Karpas-422 (cell line): Measurements from ENCODE around the gene FILIP1L. TPM values are rescaled to one million over a fixed set of nuclear protein-coding genes. Genes with fewer than 3 reads are reported as not detected.

ENCODE experiments used
- DNase-seq: peaks from one replicate; pipeline ENCODE4 v3.0.0-alpha.2; 2015
- H2AFZ ChIP-seq: fragments of 200-600 bp; sonication (generic); 2 replicates; pipeline ENCODE4 v1.6.1; 2014; ENCODE audit warnings: antibody characterized with exemption, low read length, mixed read lengths
- H3K27ac ChIP-seq: fragments of 200-600 bp; sonication (generic); 2 replicates; pipeline ENCODE4 v1.5.1; 2014; ENCODE audit warnings: mild to moderate bottlenecking, low read length, moderate library complexity
- H3K27me3 ChIP-seq: fragments of 200-600 bp; sonication (generic); 2 replicates; pipeline ENCODE4 v1.6.1; 2014; ENCODE audit warnings: low read length, mixed read lengths
- H3K36me3 ChIP-seq: fragments of 200-600 bp; sonication (generic); 2 replicates; pipeline ENCODE4 v1.6.1; 2014; ENCODE audit warnings: low read length, mixed read lengths; ENCODE audit not compliant: insufficient read depth
- H3K4me1 ChIP-seq: fragments of 200-600 bp; sonication (generic); 2 replicates; pipeline ENCODE4 v1.6.1; 2014; ENCODE audit warnings: mild to moderate bottlenecking, low read length, mixed read lengths
- H3K4me2 ChIP-seq: fragments of 200-600 bp; sonication (generic); 2 replicates; pipeline ENCODE4 v1.6.1; 2014; ENCODE audit warnings: low read length, low read depth, mild to moderate bottlenecking; ENCODE audit not compliant: poor library complexity, severe bottlenecking
- H3K4me3 ChIP-seq: fragments of 200-600 bp; sonication (generic); 2 replicates; pipeline ENCODE4 v1.5.1; 2014; ENCODE audit warnings: mild to moderate bottlenecking, antibody characterized with exemption, low read length, mixed read lengths
- H3K79me2 ChIP-seq: fragments of 200-600 bp; sonication (generic); 2 replicates; pipeline ENCODE4 v1.6.1; 2014; ENCODE audit warnings: mild to moderate bottlenecking, low read length, mixed read lengths
- H3K9ac ChIP-seq: fragments of 200-600 bp; sonication (generic); 2 replicates; pipeline ENCODE4 v1.6.0; 2014; ENCODE audit warnings: low read length
- H3K9me2 ChIP-seq: fragments of 200-600 bp; sonication (generic), shearing (Covaris generic); replicated peaks from 2 replicates; pipeline ENCODE4 v1.6.0; 2014; ENCODE audit warnings: mild to moderate bottlenecking, low read length, moderate library complexity; ENCODE audit not compliant: insufficient read depth
- H3K9me3 ChIP-seq: fragments of 300-700, 200-600 bp; sonication (generic); 2 replicates; pipeline ENCODE4 v1.6.1; 2014; ENCODE audit warnings: low read length, mixed read lengths
- H4K20me1 ChIP-seq: fragments of 200-600 bp; sonication (generic); 2 replicates; pipeline ENCODE4 v1.6.1; 2014; ENCODE audit warnings: mild to moderate bottlenecking, antibody characterized with exemption, low read length, low read depth; ENCODE audit not compliant: insufficient read depth
- total RNA-seq: library from RNA; depleted of rRNA; stranded (reverse); fragments of >200 nt; shearing (Covaris generic); gene quantifications from 2 replicates; pipeline ENCODE4 v1.2.3, GENCODE V29; 2014; ENCODE audit warnings: low replicate concordance

The FILIP1L gene
- total RNA-seq, 1 experiment from 2014 or later: 0.37 TPM

GRCh38 chr3:100002599-100003350, 111.5 kb downstream of the FILIP1L start:
- Histone ChIP-seq H3K36me3 (no peaks in the 10 kb centered on the region), H2AFZ (no peak overlapping the region), H3K27ac (no peak overlapping the region), H3K9me2 (no peaks in the 10 kb centered on the region), H3K9me3 (no peaks in the 10 kb centered on the region), H3K4me3 (no peak overlapping the region), H3K4me2 (no peak overlapping the region), H3K79me2 (no peaks in the 10 kb centered on the region), H3K4me1 (no peaks in the 10 kb centered on the region), H3K9ac (no peak overlapping the region), H4K20me1 (0 out of 2 replicates have a peak, but pooled peaks cover 4% of the 10 kb centered on the region), H3K27me3 (no peaks in the 10 kb centered on the region)
- DNase-seq: no peak

GRCh38 chr3:100001526-100002270, 112.6 kb downstream of the FILIP1L start:
- Histone ChIP-seq H3K36me3 (no peaks in the 10 kb centered on the region), H3K27ac (no peak overlapping the region), H3K4me1 (no peaks in the 10 kb centered on the region), H3K79me2 (no peaks in the 10 kb centered on the region), H3K27me3 (no peaks in the 10 kb centered on the region), H2AFZ (no peak overlapping the region), H3K9me3 (no peaks in the 10 kb centered on the region), H3K9ac (no peak overlapping the region), H3K4me3 (no peak overlapping the region), H3K9me2 (no peaks in the 10 kb centered on the region), H4K20me1 (0 out of 2 replicates have a peak, but pooled peaks cover 4% of the 10 kb centered on the region), H3K4me2 (no peak overlapping the region)
- no peak for DNase-seq

DNA sequence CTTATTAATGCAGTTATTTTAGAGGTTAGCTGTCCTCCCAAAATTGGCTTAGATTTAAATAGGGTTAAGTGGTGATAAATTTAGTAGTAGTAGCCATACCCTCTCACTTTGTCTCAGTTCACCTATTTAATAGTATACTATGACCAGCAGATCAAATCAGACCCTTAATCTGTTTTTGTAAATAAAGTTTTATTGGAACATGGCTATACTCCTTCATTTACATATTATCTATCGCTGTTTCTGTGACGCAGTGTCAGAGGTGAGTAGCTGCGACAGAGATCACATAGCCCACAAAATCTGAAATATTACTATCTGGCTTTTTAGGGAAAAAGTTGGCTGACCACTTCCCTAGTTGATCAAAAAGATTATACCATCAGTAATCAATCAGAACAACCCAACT, 113.2 kb downstream of the FILIP1L start:
- Histone ChIP-seq H3K4me2 (no peak overlapping the region), H3K27ac (no peak overlapping the region), H4K20me1 (0 out of 2 replicates have a peak, but pooled peaks cover 4% of the 10 kb centered on the region), H3K4me1 (no peaks in the 10 kb centered on the region), H3K4me3 (no peak overlapping the region), H3K9me3 (no peaks in the 10 kb centered on the region), H2AFZ (no peak overlapping the region), H3K36me3 (no peaks in the 10 kb centered on the region), H3K9me2 (no peaks in the 10 kb centered on the region), H3K27me3 (no peaks in the 10 kb centered on the region), H3K9ac (no peak overlapping the region), H3K79me2 (no peaks in the 10 kb centered on the region)
- DNase-seq: no peak

GRCh38 chr3:99999536-99999935, 114.8 kb downstream of the FILIP1L start:
- Histone ChIP-seq H3K9ac (no peak overlapping the region), H3K79me2 (no peaks in the 10 kb centered on the region), H4K20me1 (0 out of 2 replicates have a peak, but pooled peaks cover 4% of the 10 kb centered on the region), H3K4me2 (no peak overlapping the region), H2AFZ (no peak overlapping the region), H3K27me3 (no peaks in the 10 kb centered on the region), H3K36me3 (no peaks in the 10 kb centered on the region), H3K9me3 (no peaks in the 10 kb centered on the region), H3K4me1 (no peaks in the 10 kb centered on the region), H3K9me2 (no peaks in the 10 kb centered on the region), H3K27ac (no peak overlapping the region), H3K4me3 (no peak overlapping the region)
- no peak for DNase-seq

DNA sequence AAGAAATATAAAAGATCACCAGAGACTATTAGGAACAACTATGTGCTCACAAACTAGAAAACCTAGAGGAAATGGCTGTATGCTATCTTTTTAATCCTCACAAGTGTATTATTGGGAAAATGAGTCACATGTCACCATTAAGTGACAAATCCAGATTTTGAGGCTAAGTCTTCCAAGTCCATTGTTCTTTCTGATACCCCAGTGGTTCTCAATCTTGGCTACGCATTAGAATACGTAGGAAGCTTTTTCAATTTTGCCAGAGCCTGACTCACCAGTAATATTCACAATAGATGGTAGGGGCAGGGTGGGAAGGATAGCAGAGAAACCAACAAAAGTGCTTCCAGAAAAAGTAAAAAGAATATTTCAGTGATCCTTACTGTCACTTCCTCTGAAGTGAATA, 117.0 kb downstream of the FILIP1L start:
- no peak overlapping the region for H3K4me3 ChIP-seq
- no peak for DNase-seq

GRCh38 chr3:99990179-99990578, 124.1 kb downstream of the FILIP1L start:
- H3K79me2 ChIP-seq: no peaks in the 10 kb centered on the region
- no peaks in the 10 kb centered on the region for H3K36me3 ChIP-seq
- H4K20me1 ChIP-seq: no peaks in the 10 kb centered on the region
- no peaks in the 10 kb centered on the region; the same call in 1 of the 2 replicates for H3K4me1 ChIP-seq
- no peak overlapping the region for H3K9ac ChIP-seq
- H3K9me2 ChIP-seq: no peaks in the 10 kb centered on the region
- H3K27me3 ChIP-seq: no peaks in the 10 kb centered on the region
- DNase-seq: no peak
- no peak overlapping the region for H3K4me3 ChIP-seq
- H3K27ac ChIP-seq: no peak overlapping the region
- H2AFZ ChIP-seq: no peak overlapping the region
- H3K9me3 ChIP-seq: 0 out of 2 replicates have a peak, but pooled peaks cover 3% of the 10 kb centered on the region
- no peak overlapping the region for H3K4me2 ChIP-seq

More for the DNA sequence above, 117.0 kb downstream of the FILIP1L start:
- 0 out of 2 replicates have a peak, but pooled peaks cover 3% of the 10 kb centered on the region for H3K9me3 ChIP-seq
- H4K20me1 ChIP-seq: 0 out of 2 replicates have a peak, but pooled peaks cover 4% of the 10 kb centered on the region
- H3K9me2 ChIP-seq: no peaks in the 10 kb centered on the region
- H2AFZ ChIP-seq: no peak overlapping the region
- H3K27ac ChIP-seq: no peak overlapping the region
- H3K36me3 ChIP-seq: no peaks in the 10 kb centered on the region
- no peak overlapping the region for H3K4me2 ChIP-seq
- H3K27me3 ChIP-seq: no peaks in the 10 kb centered on the region
- H3K4me1 ChIP-seq: no peaks in the 10 kb centered on the region
- no peak overlapping the region for H3K9ac ChIP-seq
- H3K79me2 ChIP-seq: no peaks in the 10 kb centered on the region

- Histone ChIP-seq H3K4me1 (peaks cover 14% of the 10 kb centered on the region), H3K4me3 (no peak overlapping the region), H3K27me3 (no peaks in the 10 kb centered on the region)
These were observed 129.6 kb downstream of the FILIP1L start for GRCh38 chr3:99984668-99985067.

DNA sequence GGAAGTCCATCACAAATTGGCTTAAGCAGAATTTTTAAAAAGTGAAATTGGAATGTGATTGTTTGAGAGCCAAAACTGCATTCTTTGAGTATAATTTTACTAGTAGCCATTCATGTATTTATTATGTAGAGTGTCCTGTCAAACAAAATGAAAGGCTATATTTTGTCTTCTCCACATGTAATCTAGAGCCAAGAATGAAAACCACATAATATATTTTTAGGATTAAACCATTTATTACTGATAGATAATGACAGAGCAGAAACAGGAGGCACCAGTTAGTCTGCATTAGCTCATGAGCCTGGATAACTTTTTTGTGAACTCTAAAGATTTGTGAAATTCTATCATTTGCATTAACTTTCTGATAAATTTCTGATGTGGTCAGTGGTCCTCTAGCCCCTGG, 130.2 kb downstream of the FILIP1L start:
- H3K4me1 ChIP-seq: peaks cover 14% of the 10 kb centered on the region
- no peaks in the 10 kb centered on the region for H3K27me3 ChIP-seq
- H4K20me1 ChIP-seq: no peaks in the 10 kb centered on the region
- H2AFZ ChIP-seq: no peak overlapping the region
- H3K36me3 ChIP-seq: no peaks in the 10 kb centered on the region
- H3K4me3 ChIP-seq: no peak overlapping the region
- H3K27ac ChIP-seq: no peak overlapping the region
- H3K4me2 ChIP-seq: no peak overlapping the region
- H3K9me2 ChIP-seq: no peaks in the 10 kb centered on the region
- H3K79me2 ChIP-seq: peaks cover 3% of the 10 kb centered on the region; the same call in 1 of the 2 replicates
- no peak for DNase-seq
- H3K9me3 ChIP-seq: no peaks in the 10 kb centered on the region
- no peak overlapping the region for H3K9ac ChIP-seq

More at GRCh38 chr3:99984668-99985067, 129.6 kb downstream of the FILIP1L start:
- peaks cover 3% of the 10 kb centered on the region; the same call in 1 of the 2 replicates for H3K79me2 ChIP-seq
- no peak overlapping the region for H2AFZ ChIP-seq
- no peaks in the 10 kb centered on the region for H4K20me1 ChIP-seq
- H3K36me3 ChIP-seq: no peaks in the 10 kb centered on the region
- H3K9me3 ChIP-seq: no peaks in the 10 kb centered on the region
- H3K9me2 ChIP-seq: no peaks in the 10 kb centered on the region
- H3K9ac ChIP-seq: no peak overlapping the region
- no peak overlapping the region for H3K27ac ChIP-seq
- DNase-seq: no peak
- H3K4me2 ChIP-seq: no peak overlapping the region
